ENCODE measurements around the gene ANAPC10.

DNA sequence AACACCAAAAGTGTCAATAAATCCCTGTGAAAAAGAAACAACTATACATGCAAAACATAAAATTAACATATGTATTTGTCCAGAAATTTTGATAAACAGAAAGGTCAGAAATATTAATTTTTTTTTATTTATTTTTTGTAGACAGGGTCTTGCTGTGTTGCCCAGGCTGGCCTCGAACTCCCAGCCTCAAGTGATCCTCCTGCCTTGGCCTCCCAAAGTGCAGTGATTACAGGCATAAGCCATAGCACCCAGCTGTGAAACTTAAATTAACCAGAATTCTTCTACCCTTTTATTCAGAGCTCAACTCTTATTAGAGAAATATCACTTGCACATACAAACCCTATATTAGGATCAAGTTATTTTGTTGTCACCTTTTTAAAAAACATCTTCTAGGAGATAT, 16.2 kb downstream of the ANAPC10 start:
- TF ChIP-seq, protein P1, sequence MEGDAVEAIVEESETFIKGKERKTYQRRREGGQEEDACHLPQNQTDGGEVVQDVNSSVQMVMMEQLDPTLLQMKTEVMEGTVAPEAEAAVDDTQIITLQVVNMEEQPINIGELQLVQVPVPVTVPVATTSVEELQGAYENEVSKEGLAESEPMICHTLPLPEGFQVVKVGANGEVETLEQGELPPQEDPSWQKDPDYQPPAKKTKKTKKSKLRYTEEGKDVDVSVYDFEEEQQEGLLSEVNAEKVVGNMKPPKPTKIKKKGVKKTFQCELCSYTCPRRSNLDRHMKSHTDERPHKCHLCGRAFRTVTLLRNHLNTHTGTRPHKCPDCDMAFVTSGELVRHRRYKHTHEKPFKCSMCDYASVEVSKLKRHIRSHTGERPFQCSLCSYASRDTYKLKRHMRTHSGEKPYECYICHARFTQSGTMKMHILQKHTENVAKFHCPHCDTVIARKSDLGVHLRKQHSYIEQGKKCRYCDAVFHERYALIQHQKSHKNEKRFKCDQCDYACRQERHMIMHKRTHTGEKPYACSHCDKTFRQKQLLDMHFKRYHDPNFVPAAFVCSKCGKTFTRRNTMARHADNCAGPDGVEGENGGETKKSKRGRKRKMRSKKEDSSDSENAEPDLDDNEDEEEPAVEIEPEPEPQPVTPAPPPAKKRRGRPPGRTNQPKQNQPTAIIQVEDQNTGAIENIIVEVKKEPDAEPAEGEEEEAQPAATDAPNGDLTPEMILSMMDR (IDR thresholded peaks at IDR 0.05), result no peak
- TF ChIP-seq, protein P2, sequence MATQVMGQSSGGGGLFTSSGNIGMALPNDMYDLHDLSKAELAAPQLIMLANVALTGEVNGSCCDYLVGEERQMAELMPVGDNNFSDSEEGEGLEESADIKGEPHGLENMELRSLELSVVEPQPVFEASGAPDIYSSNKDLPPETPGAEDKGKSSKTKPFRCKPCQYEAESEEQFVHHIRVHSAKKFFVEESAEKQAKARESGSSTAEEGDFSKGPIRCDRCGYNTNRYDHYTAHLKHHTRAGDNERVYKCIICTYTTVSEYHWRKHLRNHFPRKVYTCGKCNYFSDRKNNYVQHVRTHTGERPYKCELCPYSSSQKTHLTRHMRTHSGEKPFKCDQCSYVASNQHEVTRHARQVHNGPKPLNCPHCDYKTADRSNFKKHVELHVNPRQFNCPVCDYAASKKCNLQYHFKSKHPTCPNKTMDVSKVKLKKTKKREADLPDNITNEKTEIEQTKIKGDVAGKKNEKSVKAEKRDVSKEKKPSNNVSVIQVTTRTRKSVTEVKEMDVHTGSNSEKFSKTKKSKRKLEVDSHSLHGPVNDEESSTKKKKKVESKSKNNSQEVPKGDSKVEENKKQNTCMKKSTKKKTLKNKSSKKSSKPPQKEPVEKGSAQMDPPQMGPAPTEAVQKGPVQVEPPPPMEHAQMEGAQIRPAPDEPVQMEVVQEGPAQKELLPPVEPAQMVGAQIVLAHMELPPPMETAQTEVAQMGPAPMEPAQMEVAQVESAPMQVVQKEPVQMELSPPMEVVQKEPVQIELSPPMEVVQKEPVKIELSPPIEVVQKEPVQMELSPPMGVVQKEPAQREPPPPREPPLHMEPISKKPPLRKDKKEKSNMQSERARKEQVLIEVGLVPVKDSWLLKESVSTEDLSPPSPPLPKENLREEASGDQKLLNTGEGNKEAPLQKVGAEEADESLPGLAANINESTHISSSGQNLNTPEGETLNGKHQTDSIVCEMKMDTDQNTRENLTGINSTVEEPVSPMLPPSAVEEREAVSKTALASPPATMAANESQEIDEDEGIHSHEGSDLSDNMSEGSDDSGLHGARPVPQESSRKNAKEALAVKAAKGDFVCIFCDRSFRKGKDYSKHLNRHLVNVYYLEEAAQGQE (IDR thresholded peaks at IDR 0.05; ENCODE audit: insufficient read depth in 1 of 2, low read depth in 2 of 2, low read length in 1 of 2), result no peak
- TF ChIP-seq POLR2AphosphoS5 (IDR thresholded peaks at IDR 0.05; ENCODE audit: low read depth, low read length), result no peak
